ENCODE results near the gene NDUFB6. TPM values are rescaled to one million over a fixed set of nuclear protein-coding genes. Genes with fewer than 3 reads are reported as not detected.
"Not testable (repeated sequence)": the region's sequence is repeated elsewhere in the genome, so short reads cannot be mapped to it uniquely, and the experiment has no call there.

The NDUFB6 gene
- total RNA-seq, 2 experiments from 2014 or later: 47.5 to 57.7 TPM

DNA sequence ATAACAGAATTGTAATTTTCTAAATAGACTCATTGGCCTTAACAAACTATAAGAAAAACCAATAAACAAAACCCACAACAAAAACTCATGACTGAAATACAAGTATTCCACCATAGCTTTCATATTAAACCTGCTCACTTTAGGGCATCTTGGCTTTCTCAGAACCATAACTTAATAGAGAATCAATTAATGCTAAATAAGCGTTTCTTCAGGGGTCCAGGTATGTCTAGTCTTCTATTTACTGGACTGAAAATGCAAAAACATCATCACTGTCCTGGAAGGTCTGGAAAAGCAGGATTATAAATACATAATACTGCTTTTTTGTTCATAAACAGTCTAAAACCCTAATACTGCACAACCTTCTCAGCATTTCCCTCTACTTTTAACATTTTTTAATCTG lies 27.1 kb downstream of the NDUFB6 start:
- H3K4me1 Mint-ChIP-seq (ENCODE audit: low read depth): peaks cover 23% of the 10 kb centered on the region
- ChIA-PET CTCF (interaction anchor here (2.1 to 4.3 kb wide), 4 partner anchors 16 to 167 kb away, joined by 6 to 19 read pairs (median 12); no protein-coding TSS in a partner anchor), POLR2A (interaction anchor here (0.6 to 0.9 kb wide), 2 partner anchors 13 to 479 kb away, joined by 3 to 7 read pairs; no protein-coding TSS in a partner anchor)
- no peaks in the 10 kb centered on the region for H3K27me3 Mint-ChIP-seq (ENCODE audit: low read depth)
- peaks cover 40% of the 10 kb centered on the region for H3K36me3 Mint-ChIP-seq (ENCODE audit: low read depth)
- ATAC-seq (no peak), DNase-seq (no peak)
- H3K4me3 Mint-ChIP-seq: no peak overlapping the region
- no peaks in the 10 kb centered on the region for H3K9me3 Mint-ChIP-seq (ENCODE audit: insufficient read depth)
- no peak overlapping the region for H3K27ac Mint-ChIP-seq

DNA sequence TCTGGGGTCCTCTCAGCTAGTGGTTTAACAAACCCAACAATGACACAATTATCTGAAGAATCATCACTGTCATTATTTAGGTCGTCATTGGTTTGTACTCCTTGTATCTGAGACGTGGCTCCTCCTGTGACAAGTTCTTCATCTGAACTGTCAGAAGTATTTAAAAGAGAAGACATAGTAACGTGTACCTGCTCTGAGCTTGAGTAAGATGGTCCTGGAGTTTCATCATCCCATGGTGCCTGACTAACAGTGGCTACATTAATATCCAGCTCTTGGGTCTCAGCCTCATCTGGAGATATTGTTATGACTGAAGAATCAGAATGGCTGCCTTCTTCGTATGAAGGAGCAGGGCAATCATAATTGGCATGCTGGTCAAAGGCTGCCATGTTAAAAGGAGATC lies 29.9 kb downstream of the NDUFB6 start:
- Mint-ChIP-seq H3K27ac (no peak overlapping the region), H3K4me1 (ENCODE audit: low read depth) (peaks cover 5% of the 10 kb centered on the region), H3K4me3 (no peak overlapping the region), H3K27me3 (ENCODE audit: low read depth) (no peaks in the 10 kb centered on the region), H3K9me3 (ENCODE audit: insufficient read depth) (no peaks in the 10 kb centered on the region), H3K36me3 (ENCODE audit: low read depth) (peaks cover 34% of the 10 kb centered on the region)
- POLR2A ChIA-PET: interaction anchor here (0.6 kb wide), 1 partner anchor 31 kb away, joined by 3 read pairs; no protein-coding TSS in a partner anchor
- CTCF ChIA-PET: interaction anchor here (0.9 to 2.7 kb wide), 2 partner anchors 37 to 164 kb away, joined by 3 to 14 read pairs; no protein-coding TSS in a partner anchor
- no peak for ATAC-seq
- no peak for DNase-seq

DNA sequence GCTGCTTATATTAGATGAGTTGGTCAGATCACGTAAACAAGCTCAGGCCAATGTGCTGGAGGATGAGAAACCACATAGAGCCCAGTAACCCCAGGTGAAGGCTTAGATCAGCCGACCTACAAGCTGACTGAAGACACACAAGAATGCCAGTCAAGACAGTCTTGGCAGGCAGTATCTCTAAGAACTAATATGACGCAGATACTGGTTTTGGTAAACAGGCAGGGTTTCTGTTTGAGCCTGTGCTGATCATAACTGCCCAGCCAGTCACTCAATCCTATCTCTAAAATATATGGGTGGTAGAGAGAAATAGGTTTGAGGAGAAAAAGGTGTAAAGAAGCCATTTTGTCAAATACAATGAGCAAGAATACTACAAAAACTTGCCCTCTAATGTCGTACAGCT lies 39.1 kb downstream of the NDUFB6 start:
- no peak overlapping the region for H3K27ac Mint-ChIP-seq
- peaks cover 4% of the 10 kb centered on the region for H3K9me3 Mint-ChIP-seq (ENCODE audit: insufficient read depth)
- DNase-seq (no peak), ATAC-seq (no peak)
- no peak overlapping the region for H3K4me3 Mint-ChIP-seq
- CTCF ChIA-PET: interaction anchor here (1.0 to 1.2 kb wide), 3 partner anchors 30 to 46 kb away, joined by 3 to 4 read pairs (median 3); no protein-coding TSS in a partner anchor
- POLR2A ChIA-PET: interaction anchor here (1.0 kb wide), 1 partner anchor 17 kb away, joined by 3 read pairs; no protein-coding TSS in a partner anchor
- no peaks in the 10 kb centered on the region for H3K4me1 Mint-ChIP-seq (ENCODE audit: low read depth)
- H3K36me3 Mint-ChIP-seq (ENCODE audit: low read depth): peaks cover 18% of the 10 kb centered on the region
- no peaks in the 10 kb centered on the region for H3K27me3 Mint-ChIP-seq (ENCODE audit: low read depth)

DNA sequence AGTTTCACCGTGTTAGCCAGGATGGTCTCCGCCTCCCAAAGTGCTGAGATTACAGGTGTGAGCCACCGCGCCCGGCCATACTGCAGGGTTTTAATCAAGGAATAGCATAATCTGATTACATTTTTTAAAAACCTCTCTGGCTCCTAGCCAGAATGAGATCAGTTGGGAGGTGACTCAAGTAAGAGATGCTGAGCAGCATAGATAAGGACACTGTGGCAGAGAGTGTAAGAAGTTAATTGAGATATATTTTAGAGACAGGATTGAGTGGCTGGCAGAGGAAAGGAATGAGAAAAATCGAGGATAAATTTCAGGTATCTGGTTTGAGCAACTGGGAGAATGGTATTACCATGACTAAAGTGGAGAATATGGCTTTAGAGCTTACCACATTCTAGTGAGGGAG lies 39.6 kb downstream of the NDUFB6 start:
- CTCF ChIA-PET: interaction anchor here (1.0 to 1.1 kb wide), 2 partner anchors 30 to 39 kb away, joined by 3 read pairs; no protein-coding TSS in a partner anchor
- H3K27ac Mint-ChIP-seq: no peak overlapping the region
- peaks cover 4% of the 10 kb centered on the region for H3K9me3 Mint-ChIP-seq (ENCODE audit: insufficient read depth)
- peaks cover 18% of the 10 kb centered on the region for H3K36me3 Mint-ChIP-seq (ENCODE audit: low read depth)
- no peak for DNase-seq
- POLR2A ChIA-PET: interaction anchor here (0.6 kb wide), 1 partner anchor 13 kb away, joined by 7 read pairs; no protein-coding TSS in a partner anchor
- ATAC-seq: no peak
- peaks cover 2% of the 10 kb centered on the region for H3K4me1 Mint-ChIP-seq (ENCODE audit: low read depth)
- H3K27me3 Mint-ChIP-seq (ENCODE audit: low read depth): no peaks in the 10 kb centered on the region
- no peak overlapping the region for H3K4me3 Mint-ChIP-seq

GRCh38 chr9:32526707-32527048 lies 46.3 kb downstream of the NDUFB6 start:
- Mint-ChIP-seq H3K27me3 (ENCODE audit: low read depth) (no peaks in the 10 kb centered on the region), H3K9me3 (ENCODE audit: insufficient read depth) (peaks cover 4% of the 10 kb centered on the region)

GRCh38 chr9:32526041-32526706 lies 46.8 kb downstream of the NDUFB6 start, which contains the start of gene RIGI:
RIGI (minus strand) TSS chr9:32526196; CDS start chr9:32526166, 30 bp downstream.
- peak within 1 kb of the TSS; percentile 98 for H3K4me3 Mint-ChIP-seq
- H3K27me3 Mint-ChIP-seq (ENCODE audit: low read depth): no peaks in the 10 kb centered on the region
- H3K4me1 Mint-ChIP-seq (ENCODE audit: low read depth): peaks cover 57% of the 10 kb centered on the region
- ATAC-seq (peak; percentile 81), DNase-seq (peak; percentile 86)
- CTCF ChIA-PET: interaction anchor here (0.6 to 3.0 kb wide), 18 partner anchors 9 to 433 kb away, joined by 3 to 53 read pairs (median 4); partner anchors contain the start of genes ACO1, NDUFB6 and SMIM27
- H3K27ac Mint-ChIP-seq: peak within 1 kb of the TSS; percentile 96
- H3K36me3 Mint-ChIP-seq (ENCODE audit: low read depth): peaks cover 41% of the 10 kb centered on the region
- POLR2A ChIA-PET: interaction anchor here (0.7 to 3.7 kb wide), 12 partner anchors 19 to 1178 kb away, joined by 3 to 44 read pairs (median 4); partner anchors contain the start of genes ACO1, DNAJA1, SMIM27 and TOPORS
- peaks cover 4% of the 10 kb centered on the region for H3K9me3 Mint-ChIP-seq (ENCODE audit: insufficient read depth)

More at GRCh38 chr9:32526707-32527048, 46.3 kb downstream of the NDUFB6 start:
- POLR2A ChIA-PET: interaction anchor here (1.5 to 3.7 kb wide), 4 partner anchors 18 to 498 kb away, joined by 3 to 44 read pairs (median 13); partner anchors contain the start of genes DNAJA1, SMIM27 and TOPORS
- CTCF ChIA-PET: interaction anchor here (0.6 to 3.0 kb wide), 15 partner anchors 9 to 433 kb away, joined by 3 to 53 read pairs (median 4); partner anchors contain the start of genes ACO1, NDUFB6 and SMIM27
- DNase-seq (no peak), ATAC-seq (no peak)
- peak overlapping the region; percentile 98 for H3K4me3 Mint-ChIP-seq
- H3K36me3 Mint-ChIP-seq (ENCODE audit: low read depth): peaks cover 36% of the 10 kb centered on the region
- peaks cover 52% of the 10 kb centered on the region for H3K4me1 Mint-ChIP-seq (ENCODE audit: low read depth)
- H3K27ac Mint-ChIP-seq: peak overlapping the region; percentile 96

GRCh38 chr9:32525709-32526030 lies 47.3 kb downstream of the NDUFB6 start:
- ChIA-PET POLR2A (interaction anchor here (0.7 to 3.7 kb wide), 12 partner anchors 19 to 1178 kb away, joined by 3 to 44 read pairs (median 4); partner anchors contain the start of genes ACO1, DNAJA1, SMIM27 and TOPORS), CTCF (interaction anchor here (1.0 to 3.0 kb wide), 15 partner anchors 8 to 434 kb away, joined by 3 to 53 read pairs (median 4); partner anchors contain the start of genes ACO1, NDUFB6 and SMIM27)
- ATAC-seq: no peak
- Mint-ChIP-seq H3K4me1 (ENCODE audit: low read depth) (peaks cover 57% of the 10 kb centered on the region), H3K4me3 (peak overlapping the region; percentile 98), H3K36me3 (ENCODE audit: low read depth) (peaks cover 43% of the 10 kb centered on the region), H3K27me3 (ENCODE audit: low read depth) (no peaks in the 10 kb centered on the region), H3K9me3 (ENCODE audit: insufficient read depth) (no peaks in the 10 kb centered on the region), H3K27ac (peak overlapping the region; percentile 96)
- no peak for DNase-seq

- H3K36me3 Mint-ChIP-seq (ENCODE audit: low read depth): peaks cover 48% of the 10 kb centered on the region
- H3K27ac Mint-ChIP-seq: peak overlapping the region; percentile 96
- ChIA-PET CTCF (interaction anchor here (0.6 to 3.0 kb wide), 11 partner anchors 8 to 147 kb away, joined by 3 to 53 read pairs (median 8); partner anchors contain the start of genes ACO1, NDUFB6 and SMIM27), POLR2A (interaction anchor here (0.5 to 3.7 kb wide), 12 partner anchors 20 to 500 kb away, joined by 3 to 44 read pairs (median 4); partner anchors contain the start of genes ACO1, DNAJA1, SMIM27 and TOPORS)
- H3K27me3 Mint-ChIP-seq (ENCODE audit: low read depth): no peaks in the 10 kb centered on the region
- DNase-seq: peak; percentile 49
- H3K4me3 Mint-ChIP-seq: peak overlapping the region; percentile 98
- H3K4me1 Mint-ChIP-seq (ENCODE audit: low read depth): peaks cover 61% of the 10 kb centered on the region
- H3K9me3 Mint-ChIP-seq (ENCODE audit: insufficient read depth): no peaks in the 10 kb centered on the region
- peak; percentile 38 for ATAC-seq
Measured at GRCh38 chr9:32524892-32525708, 47.9 kb downstream of the NDUFB6 start.

- H3K4me1 Mint-ChIP-seq (ENCODE audit: low read depth): peaks cover 61% of the 10 kb centered on the region
- ChIA-PET CTCF (interaction anchor here (0.6 to 3.0 kb wide), 5 partner anchors 49 to 146 kb away, joined by 3 to 53 read pairs (median 20); partner anchors contain the start of genes ACO1 and NDUFB6), POLR2A (interaction anchor here (1.4 to 3.7 kb wide), 4 partner anchors 27 to 501 kb away, joined by 6 to 44 read pairs (median 13); partner anchors contain the start of genes ACO1, DNAJA1, SMIM27 and TOPORS)
- peaks cover 52% of the 10 kb centered on the region for H3K36me3 Mint-ChIP-seq (ENCODE audit: low read depth)
- not testable (repeated sequence) for H3K9me3 Mint-ChIP-seq (ENCODE audit: insufficient read depth); DNase-seq; H3K27me3 Mint-ChIP-seq (ENCODE audit: low read depth); ATAC-seq
- H3K27ac Mint-ChIP-seq: peak overlapping the region; percentile 41
- peak overlapping the region; percentile 98 for H3K4me3 Mint-ChIP-seq
Measured at GRCh38 chr9:32524558-32524891, 48.4 kb downstream of the NDUFB6 start.

GRCh38 chr9:32523910-32524309 lies 49.0 kb downstream of the NDUFB6 start:
- H3K36me3 Mint-ChIP-seq (ENCODE audit: low read depth): peaks cover 57% of the 10 kb centered on the region
- peaks cover 61% of the 10 kb centered on the region for H3K4me1 Mint-ChIP-seq (ENCODE audit: low read depth)
- DNase-seq (no peak), ATAC-seq (no peak)
- H3K27ac Mint-ChIP-seq: no peak overlapping the region
- ChIA-PET POLR2A (interaction anchor here (3.7 kb wide), 1 partner anchor 27 kb away, joined by 44 read pairs; the partner anchor contains the start of genes SMIM27 and TOPORS), CTCF (interaction anchor here (0.6 to 3.0 kb wide), 2 partner anchors 49 to 58 kb away, joined by 3 to 26 read pairs; partner anchors contain the start of gene NDUFB6)
- H3K9me3 Mint-ChIP-seq (ENCODE audit: insufficient read depth): no peaks in the 10 kb centered on the region
- peak overlapping the region; percentile 98 for H3K4me3 Mint-ChIP-seq
- H3K27me3 Mint-ChIP-seq (ENCODE audit: low read depth): no peaks in the 10 kb centered on the region

GRCh38 chr9:32518276-32518675 lies 54.7 kb downstream of the NDUFB6 start:
- no peak for ATAC-seq

More at GRCh38 chr9:32518276-32518675, 54.7 kb downstream of the NDUFB6 start:
- no peak for DNase-seq
- POLR2A ChIA-PET: no interaction called here
- peaks cover 12% of the 10 kb centered on the region for H3K9me3 Mint-ChIP-seq (ENCODE audit: insufficient read depth)
- H3K27me3 Mint-ChIP-seq (ENCODE audit: low read depth): no peaks in the 10 kb centered on the region
- CTCF ChIA-PET: no interaction called here
- H3K36me3 Mint-ChIP-seq (ENCODE audit: low read depth): peaks cover 88% of the 10 kb centered on the region
- H3K27ac Mint-ChIP-seq: no peak overlapping the region
- peaks cover 40% of the 10 kb centered on the region for H3K4me1 Mint-ChIP-seq (ENCODE audit: low read depth)
- H3K4me3 Mint-ChIP-seq: no peak overlapping the region
